Activated naive CD4-positive, alpha-beta T cell treated with anti-CD3 and anti-CD28 coated beads, Interleukin-2, amount 50 U/mL, for 16 hours (primary cell): ENCODE measurements around the gene UTP3.
"Not testable (repeated sequence)": the region's sequence is repeated elsewhere in the genome, so short reads cannot be mapped to it uniquely, and the experiment has no call there.

Experiments used
- DNase-seq: peaks from one replicate; pipeline ENCODE4 v3.0.0-alpha.2; 2020

The UTP3 gene

GRCh38 chr4:70687392-70687791, 940 bp upstream of the UTP3 start:
- DNase-seq = no peak

- DNase-seq = no peak
Observed at GRCh38 chr4:70688795-70689231, 481 bp downstream of the UTP3 start.

GRCh38 chr4:70691661-70692060, 3.3 kb downstream of the UTP3 start:
- DNase-seq = no peak

- DNase-seq = not testable (repeated sequence)
Observed at GRCh38 chr4:70694633-70695032, 6.3 kb downstream of the UTP3 start.

- DNase-seq = not testable (repeated sequence)
Observed at GRCh38 chr4:70698435-70698834, 10.1 kb downstream of the UTP3 start.

GRCh38 chr4:70700712-70701111, 12.4 kb downstream of the UTP3 start:
- DNase-seq = no peak

GRCh38 chr4:70701271-70701670, 12.9 kb downstream of the UTP3 start:
- no peak for DNase-seq

- not testable (repeated sequence) for DNase-seq
Observed at GRCh38 chr4:70702592-70702991, 14.3 kb downstream of the UTP3 start.

GRCh38 chr4:70703619-70704214, 15.4 kb downstream of the UTP3 start:
- no peak for DNase-seq

- DNase-seq = peak; percentile 48
Observed at GRCh38 chr4:70704215-70704930, 16.0 kb downstream of the UTP3 start.

- no peak for DNase-seq
Observed at GRCh38 chr4:70704931-70705182, 16.5 kb downstream of the UTP3 start.

- DNase-seq = peak; percentile 77
Observed at GRCh38 chr4:70705183-70706043, 17.1 kb downstream of the UTP3 start.

GRCh38 chr4:70706044-70706461, 17.7 kb downstream of the UTP3 start:
- DNase-seq = no peak

GRCh38 chr4:70706516-70706915, 18.2 kb downstream of the UTP3 start:
- DNase-seq = no peak

GRCh38 chr4:70709611-70710205, 21.4 kb downstream of the UTP3 start:
- DNase-seq = no peak

GRCh38 chr4:70711599-70711998, 23.3 kb downstream of the UTP3 start:
- no peak for DNase-seq

- no peak for DNase-seq
Observed at GRCh38 chr4:70712150-70712549, 23.8 kb downstream of the UTP3 start.

GRCh38 chr4:70712604-70713452, 24.5 kb downstream of the UTP3 start:
- DNase-seq = no peak

GRCh38 chr4:70713453-70714078, 25.2 kb downstream of the UTP3 start:
- no peak for DNase-seq

GRCh38 chr4:70714079-70714887, 26.0 kb downstream of the UTP3 start:
- DNase-seq = no peak

GRCh38 chr4:70715097-70715496, 26.8 kb downstream of the UTP3 start:
- DNase-seq = no peak
